HEK293 (cell line): Measurements from ENCODE around the gene CD33.

Source experiments
- CTCF ChIA-PET: fragments of 350-600 bp; formaldehyde crosslinking; extraction: SDS; loops from one replicate; lab custom pipeline; 2021; ENCODE audit warnings: antibody characterized with exemption; lab: Yijun Ruan, JAX
- POLR2A ChIA-PET: fragments of 300-600 bp; formaldehyde crosslinking; extraction: SDS; loops from one replicate; lab custom pipeline; 2020; ENCODE audit warnings: antibody characterized with exemption, inconsistent platforms; lab: Yijun Ruan, JAX
- H3K27ac ChIP-seq: fragments of 200-500 bp; sonication (Bioruptor generic); 2 replicates; pipeline ENCODE4 v1.5.1; 2014; ENCODE audit warnings: low read depth, low read length, control low read depth, inconsistent platforms; ENCODE audit errors: extremely low read depth
- H3K36me3 ChIP-seq, 2 experiments: fragments of 200-500 bp in 1 of 2; sonication (Bioruptor generic) in 1 of 2; 1 replicate in 1 of 2; 2 replicates in 1 of 2; pipeline ENCODE4 v1.5.1; 2014 to 2017; ENCODE audit warnings: inconsistent platforms in 2 of 2, low read length in 2 of 2; ENCODE audit not compliant: control insufficient read depth in 2 of 2, insufficient read depth in 1 of 2
- H3K4me1 ChIP-seq: fragments of 200-500 bp; sonication (Bioruptor generic); 2 replicates; pipeline ENCODE4 v1.5.1; 2014; ENCODE audit warnings: mild to moderate bottlenecking, low read length, inconsistent platforms; ENCODE audit not compliant: control insufficient read depth, insufficient read depth
- H3K4me3 ChIP-seq: 2 replicates; pipeline ENCODE4 v1.5.1; 2011; ENCODE audit warnings: low read depth, mild to moderate bottlenecking, control low read depth, low read length, moderate library complexity
- H3K9me3 ChIP-seq: fragments of 200-500 bp; sonication (Bioruptor generic); 2 replicates; pipeline ENCODE4 v1.5.1; 2014; ENCODE audit warnings: low read depth, low read length, inconsistent platforms; ENCODE audit not compliant: control insufficient read depth, insufficient read depth
- FEZF1 ChIP-seq: fragments of 450-650 bp; formaldehyde crosslinking; IDR thresholded peaks from 2 replicates; pipeline ENCODE4 v1.5.1; 2016; ENCODE audit warnings: missing biosample characterization, missing genetic modification characterization
- HOXD13 ChIP-seq: sonication (generic); formaldehyde crosslinking; IDR thresholded peaks from 2 replicates; pipeline ENCODE4 v1.8.0; 2022; ENCODE audit warnings: missing genetic modification reagents, borderline replicate concordance
- INSM2 ChIP-seq: fragments of 450-650 bp; formaldehyde crosslinking; IDR thresholded peaks from 2 replicates; pipeline ENCODE4 v1.5.1; 2016; ENCODE audit warnings: missing biosample characterization, missing genetic modification characterization
- KLF8 ChIP-seq: fragments of 450-650 bp; formaldehyde crosslinking; IDR thresholded peaks from 2 replicates; pipeline ENCODE4 v1.5.1; 2016; ENCODE audit warnings: missing biosample characterization, missing genetic modification characterization
- ZNF148 ChIP-seq: fragments of 450-650 bp; formaldehyde crosslinking; IDR thresholded peaks from 2 replicates; pipeline ENCODE4 v1.5.0; 2017; ENCODE audit warnings: missing biosample characterization, missing genetic modification characterization, borderline replicate concordance
- ZNF169 ChIP-seq: fragments of 450-650 bp; formaldehyde crosslinking; IDR thresholded peaks from 2 replicates; pipeline ENCODE4 v1.5.1; 2016; ENCODE audit warnings: missing biosample characterization, missing genetic modification characterization
- ZNF175 ChIP-seq: fragments of 450-650 bp; formaldehyde crosslinking; IDR thresholded peaks from 2 replicates; pipeline ENCODE4 v1.5.1; 2016; ENCODE audit warnings: missing biosample characterization, missing genetic modification characterization
- ZNF211 ChIP-seq: fragments of 450-650 bp; formaldehyde crosslinking; IDR thresholded peaks from 2 replicates; pipeline ENCODE4 v1.5.1; 2016; ENCODE audit warnings: low read depth, missing biosample characterization, missing genetic modification characterization
- ZNF266 ChIP-seq: fragments of 450-650 bp; formaldehyde crosslinking; IDR thresholded peaks from 2 replicates; pipeline ENCODE4 v1.5.1; 2016; ENCODE audit warnings: missing biosample characterization, missing genetic modification characterization, low read depth
- ZNF274 ChIP-seq, 2 experiments: fragments of 200-500 bp in 1 of 2; fragments of 450-650 bp in 1 of 2; sonication (Bioruptor generic) in 1 of 2; formaldehyde crosslinking in 1 of 2; IDR thresholded peaks; 2 replicates each; pipeline versions ENCODE4 v1.5.1 to v1.6.1; 2014 to 2016; ENCODE audit warnings: borderline replicate concordance in 1 of 2, inconsistent platforms in 1 of 2, low read length in 1 of 2, missing biosample characterization in 1 of 2, missing genetic modification characterization in 1 of 2
- ZNF311 ChIP-seq: fragments of 450-650 bp; formaldehyde crosslinking; IDR thresholded peaks from 2 replicates; pipeline ENCODE4 v1.5.1; 2017; ENCODE audit warnings: missing biosample characterization, missing genetic modification characterization, borderline replicate concordance
- ZNF521 ChIP-seq: fragments of 450-650 bp; formaldehyde crosslinking; IDR thresholded peaks from 2 replicates; pipeline ENCODE4 v1.5.1; 2017; ENCODE audit warnings: missing biosample characterization, mild to moderate bottlenecking, missing genetic modification characterization
- ZNF529 ChIP-seq: fragments of 450-650 bp; formaldehyde crosslinking; IDR thresholded peaks from 2 replicates; pipeline ENCODE4 v1.5.1; 2017; ENCODE audit warnings: missing genetic modification characterization, missing biosample characterization; ENCODE audit not compliant: insufficient replicate concordance
- ZNF530 ChIP-seq: fragments of 450-650 bp; formaldehyde crosslinking; IDR thresholded peaks from 2 replicates; pipeline ENCODE4 v1.5.1; 2016; ENCODE audit warnings: low read depth, missing biosample characterization, missing genetic modification characterization
- ZNF585B ChIP-seq: fragments of 450-650 bp; formaldehyde crosslinking; IDR thresholded peaks from 2 replicates; pipeline ENCODE4 v1.5.1; 2016; ENCODE audit warnings: missing biosample characterization, missing genetic modification characterization
- ZNF623 ChIP-seq: fragments of 450-650 bp; formaldehyde crosslinking; IDR thresholded peaks from 2 replicates; pipeline ENCODE4 v1.5.1; 2016; ENCODE audit warnings: missing biosample characterization, missing genetic modification characterization
- ZNF664 ChIP-seq: fragments of 450-650 bp; formaldehyde crosslinking; IDR thresholded peaks from 2 replicates; pipeline ENCODE4 v1.5.1; 2016; ENCODE audit warnings: missing biosample characterization, missing genetic modification characterization

CD33 gene

DNA sequence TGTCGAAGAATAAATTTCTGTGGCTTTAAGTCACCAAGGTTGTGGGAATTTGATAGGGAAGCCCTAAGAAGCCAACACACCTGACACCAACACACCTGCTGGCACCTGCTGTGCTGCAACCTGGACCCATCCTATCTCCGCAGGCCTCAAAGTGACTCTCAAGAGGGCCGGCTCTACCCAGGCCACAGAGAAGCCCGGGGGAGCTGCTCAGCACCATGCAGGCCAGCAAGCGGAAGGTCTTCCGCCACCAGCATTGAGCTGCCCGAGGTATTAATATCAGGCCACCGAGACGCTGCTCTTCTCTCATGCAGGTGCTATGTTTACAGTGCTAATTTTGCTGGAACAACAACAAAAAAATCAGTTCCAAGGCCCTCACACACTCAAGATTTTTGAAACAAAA is 32.2 kb upstream of the CD33 start:
- CTCF ChIA-PET, result no interaction called here
- POLR2A ChIA-PET, result no interaction called here
- H3K4me1 ChIP-seq, result no peaks in the 10 kb centered on the region
- no peak overlapping the region for H3K4me3 ChIP-seq
- no peak overlapping the region for H3K27ac ChIP-seq
- H3K36me3 ChIP-seq, result no peaks in the 10 kb centered on the region
- TF ChIP-seq ZNF530 (tag by site-specific recombination) (no peak), ZNF585B (tag by site-specific recombination) (no peak), ZNF274 (IDR thresholded peaks at IDR 0.05; ENCODE audit: low read length) (no peak), ZNF274 (tag by site-specific recombination; IDR thresholded peaks at IDR 0.05; ENCODE audit: borderline replicate concordance) (no peak), ZNF521 (tag by site-specific recombination) (no peak), KLF8 (no peak), ZNF148 (tag by site-specific recombination) (no peak), ZNF311 (tag by site-specific recombination) (no peak), ZNF529 (tag by site-specific recombination) (no peak)
- H3K9me3 ChIP-seq, result no peaks in the 10 kb centered on the region

DNA sequence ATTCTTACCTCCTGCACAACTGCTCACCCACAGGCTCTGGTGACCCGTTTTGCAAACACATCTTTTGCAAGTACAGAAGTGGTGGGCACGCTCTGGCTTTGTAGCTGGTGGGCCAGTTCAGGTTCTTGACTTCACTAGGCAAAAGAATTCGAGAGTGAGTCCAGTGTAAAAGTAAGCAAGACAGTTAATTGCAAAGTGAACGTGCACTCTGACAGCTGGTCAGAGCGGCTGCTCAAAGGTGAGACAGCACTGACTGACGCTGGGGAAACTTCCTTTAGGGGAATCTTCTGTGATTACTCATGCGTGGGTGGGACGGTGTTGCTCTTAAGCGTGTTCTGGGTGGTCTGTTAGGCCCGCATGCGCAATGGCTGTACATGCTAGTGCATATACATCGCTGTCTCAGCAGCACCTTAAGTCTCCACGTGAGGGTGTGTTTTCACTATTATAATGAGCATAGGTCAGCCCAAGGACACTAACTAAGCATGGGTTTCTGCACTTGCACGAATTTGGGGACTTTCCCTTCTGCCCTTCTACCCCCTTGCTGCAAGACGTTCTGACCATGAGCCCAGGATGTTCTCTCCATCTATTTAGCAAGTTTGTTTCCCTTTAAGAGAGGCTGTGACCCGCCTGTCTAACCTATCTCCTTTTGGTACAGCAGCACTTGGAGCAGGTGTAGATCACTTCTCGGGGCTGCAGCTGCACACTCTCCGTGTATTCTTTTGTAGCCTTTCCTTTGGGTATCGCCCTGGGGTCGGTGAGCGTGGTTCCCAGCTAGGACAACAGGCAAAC is 30.2 kb upstream of the CD33 start:
- H3K27ac ChIP-seq, result no peak overlapping the region
- TF ChIP-seq ZNF664 (tag by site-specific recombination), result no peak
- TF ChIP-seq ZNF623 (tag by site-specific recombination), result no peak
- TF ChIP-seq ZNF211, result no peak
- CTCF ChIA-PET, result interaction anchor here (0.6 to 2.5 kb wide), 3 partner anchors 9 to 65 kb away, joined by 3 to 11 read pairs (median 5); no protein-coding TSS in a partner anchor
- POLR2A ChIA-PET, result no interaction called here
- no peaks in the 10 kb centered on the region for H3K36me3 ChIP-seq
- no peaks in the 10 kb centered on the region for H3K9me3 ChIP-seq
- H3K4me1 ChIP-seq, result no peaks in the 10 kb centered on the region
- no peak overlapping the region for H3K4me3 ChIP-seq

DNA sequence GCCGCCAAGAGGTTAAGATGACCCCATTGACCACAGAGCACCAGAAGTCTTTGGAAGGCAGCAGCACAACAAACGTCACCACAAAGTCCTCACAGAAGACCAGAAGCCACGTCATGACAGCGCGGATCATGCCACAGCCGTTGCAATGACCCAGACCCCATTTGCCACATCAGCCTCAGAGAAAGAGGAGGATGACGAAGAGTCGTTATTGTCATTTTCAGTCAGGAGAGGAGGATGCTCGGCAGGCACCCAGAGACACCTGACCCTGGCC is 29.6 kb upstream of the CD33 start:
- Histone ChIP-seq H3K4me1 (no peaks in the 10 kb centered on the region), H3K27ac (no peak overlapping the region), H3K4me3 (no peak overlapping the region), H3K36me3 (no peaks in the 10 kb centered on the region), H3K9me3 (no peaks in the 10 kb centered on the region)
- CTCF ChIA-PET, result interaction anchor here (1.0 to 2.5 kb wide), 2 partner anchors 37 to 64 kb away, joined by 3 to 11 read pairs; no protein-coding TSS in a partner anchor
- TF ChIP-seq FEZF1 (tag by site-specific recombination) (no peak), INSM2 (no peak), ZNF175 (tag by site-specific recombination) (no peak), ZNF169 (tag by site-specific recombination) (no peak), HOXD13 (CRISPR knock-in tag) (no peak), ZNF266 (tag by site-specific recombination) (no peak)
- POLR2A ChIA-PET, result no interaction called here
